ENCODE measurements around the gene DONSON.

GRCh38 chr21:33566514-33566913 is 22.0 kb downstream of the DONSON start:
- no peak for TF ChIP-seq POLR2A (IDR thresholded peaks at IDR 0.05; ENCODE audit: extremely low read depth, insufficient read length)
- TF ChIP-seq MYC (IDR thresholded peaks at IDR 0.05; ENCODE audit: low read depth, low read length): no peak
